Kidney (tissue), 22 donors: Measurements from ENCODE around the gene SART1. TPM values are rescaled to one million over a fixed set of nuclear protein-coding genes. Genes with fewer than 3 reads are reported as not detected.

Experiments
- DNase-seq, 5 donors: peaks; one replicate each; pipeline ENCODE4 v3.0.0-alpha.2; 2013 to 2020
- FAIRE-seq: peaks from 2 replicates; lab custom pipeline; 2012; peaks lifted over from hg19 to GRCh38; lab: Jason Lieb, UNC
- H3K27ac ChIP-seq, 2 donors: one replicate each; pipeline ENCODE4 v1.7.0; 2013; ENCODE audit warnings: low read depth in 2 of 2, low read length in 2 of 2, inconsistent platforms in 1 of 2
- H3K27me3 ChIP-seq: one replicate; pipeline ENCODE4 v1.7.1; 2013; ENCODE audit warnings: low read length, inconsistent platforms; ENCODE audit not compliant: control insufficient read depth, insufficient read depth
- H3K36me3 ChIP-seq, 3 donors: one replicate each; pipeline versions ENCODE4 v1.7.0 to v1.7.1; 2013; ENCODE audit warnings: low read length in 3 of 3, control low read depth in 1 of 3, inconsistent platforms in 1 of 3; ENCODE audit not compliant: insufficient read depth in 3 of 3, control insufficient read depth in 2 of 3
- H3K4me1 ChIP-seq, 3 donors: one replicate each; pipeline versions ENCODE4 v1.7.0 to v1.7.1; 2013; ENCODE audit warnings: low read length in 3 of 3, inconsistent platforms in 1 of 3, low read depth in 1 of 3; ENCODE audit not compliant: control insufficient read depth in 2 of 3, insufficient read depth in 2 of 3
- H3K4me3 ChIP-seq, 3 donors: one replicate each; pipeline versions ENCODE4 v1.7.0 to v1.8.1; 2013; ENCODE audit warnings: low read length in 3 of 3, control low read depth in 1 of 3, inconsistent platforms in 1 of 3
- H3K9ac ChIP-seq, 3 donors: one replicate each; pipeline versions ENCODE4 v1.7.0 to v1.7.1; 2013; ENCODE audit warnings: low read length in 3 of 3, control low read depth in 1 of 3, inconsistent platforms in 1 of 3
- H3K9me3 ChIP-seq, 3 donors: one replicate each; pipeline versions ENCODE4 v1.7.0 to v1.7.1; 2013; ENCODE audit warnings: low read length in 3 of 3, control low read depth in 1 of 3, inconsistent platforms in 1 of 3; ENCODE audit not compliant: control insufficient read depth in 2 of 3, insufficient read depth in 1 of 3
- intact Hi-C: fragments of 100-400 bp; cut with DNase I; formaldehyde crosslinking; loops from one replicate; pipeline ENCODE4 v1.11.1; 2022
- long read RNA-seq, 10 donors: library from polyadenylated mRNA in 1 of 10; unstranded in 1 of 10; transcript quantifications; one replicate each; pipeline ENCODE4 v2.0.0 and lab custom pipeline, GENCODE V29; 2021 to 2026
- polyA plus RNA-seq: library from polyadenylated mRNA; stranded (reverse); fragments of 350-450 nt; fragmentation: Illumina TruSeq; extraction: RNeasy Lipid Tissue Mini Kit (QIAGEN cat#74804); gene quantifications from one replicate; pipeline ENCODE4 v1.2.3, GENCODE V29; 2014; ENCODE audit warnings: low read depth, low replicate concordance; ENCODE audit not compliant: insufficient read depth
- total RNA-seq: library from RNA; stranded (reverse); fragmentation: NEBNext Ultra II Directional; extraction: Animal tissue kit (Norgen Biotek cat#: 25700); gene quantifications from one replicate; pipeline ENCODE4 v1.2.1, GENCODE V29; 2021
- TF ChIP-seq, protein P1 (sequence below): IDR thresholded peaks from 3 replicates; pipeline ENCODE4 v1.5.1; 2012; ENCODE audit warnings: mild to moderate bottlenecking, moderate library complexity, borderline replicate concordance; ENCODE audit not compliant: insufficient read depth; ENCODE audit errors: extremely low read depth
- donor health status: control.
- donor health status: control.
- donor health status: control.
- donor health status: control.
- donor health status: control.
- donor health status: DM: yes; HTN: yes; CAD: no.
- donor health status: Normal renal cell carcinoma (clear cell type).

The SART1 gene, protein sequence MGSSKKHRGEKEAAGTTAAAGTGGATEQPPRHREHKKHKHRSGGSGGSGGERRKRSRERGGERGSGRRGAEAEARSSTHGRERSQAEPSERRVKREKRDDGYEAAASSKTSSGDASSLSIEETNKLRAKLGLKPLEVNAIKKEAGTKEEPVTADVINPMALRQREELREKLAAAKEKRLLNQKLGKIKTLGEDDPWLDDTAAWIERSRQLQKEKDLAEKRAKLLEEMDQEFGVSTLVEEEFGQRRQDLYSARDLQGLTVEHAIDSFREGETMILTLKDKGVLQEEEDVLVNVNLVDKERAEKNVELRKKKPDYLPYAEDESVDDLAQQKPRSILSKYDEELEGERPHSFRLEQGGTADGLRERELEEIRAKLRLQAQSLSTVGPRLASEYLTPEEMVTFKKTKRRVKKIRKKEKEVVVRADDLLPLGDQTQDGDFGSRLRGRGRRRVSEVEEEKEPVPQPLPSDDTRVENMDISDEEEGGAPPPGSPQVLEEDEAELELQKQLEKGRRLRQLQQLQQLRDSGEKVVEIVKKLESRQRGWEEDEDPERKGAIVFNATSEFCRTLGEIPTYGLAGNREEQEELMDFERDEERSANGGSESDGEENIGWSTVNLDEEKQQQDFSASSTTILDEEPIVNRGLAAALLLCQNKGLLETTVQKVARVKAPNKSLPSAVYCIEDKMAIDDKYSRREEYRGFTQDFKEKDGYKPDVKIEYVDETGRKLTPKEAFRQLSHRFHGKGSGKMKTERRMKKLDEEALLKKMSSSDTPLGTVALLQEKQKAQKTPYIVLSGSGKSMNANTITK
- total RNA-seq = 48.6 TPM
- 48.7 TPM for polyA plus RNA-seq
- long read RNA-seq, donor 1, transcript SART1-201 (20 exons, 3,293 nt) = major isoform, 7 of 17 reads
- long read RNA-seq, donor 1, partial matches to known transcripts = 8 of 17 reads
- long read RNA-seq, donor 1, other reads (novel, unspliced or antisense) = 0 of 17 reads
- long read RNA-seq, donor 2, transcript SART1-201 (20 exons, 3,293 nt) = major isoform, 9 of 9 reads
- long read RNA-seq, donor 2, partial matches to known transcripts = 0 of 9 reads
- long read RNA-seq, donor 2, other reads (novel, unspliced or antisense) = 0 of 9 reads
- long read RNA-seq, donor 3, transcript SART1-201 (20 exons, 3,293 nt) = major isoform, 6 of 6 reads
- long read RNA-seq, donor 3, partial matches to known transcripts = 0 of 6 reads
- long read RNA-seq, donor 3, other reads (novel, unspliced or antisense) = 0 of 6 reads
- long read RNA-seq, donor 4, transcript SART1-201 (20 exons, 3,293 nt) = major isoform, 6 of 7 reads
- long read RNA-seq, donor 4, partial matches to known transcripts = 0 of 7 reads
- long read RNA-seq, donor 4, other reads (novel, unspliced or antisense) = 0 of 7 reads
- long read RNA-seq, donor 5 = 0 reads
- long read RNA-seq, donor 6, partial matches to known transcripts = 0 of 1 reads
- long read RNA-seq, donor 6, other reads (novel, unspliced or antisense) = 0 of 1 reads
- long read RNA-seq, donor 7, transcript SART1-201 (20 exons, 3,293 nt) = major isoform, 58 of 79 reads
- long read RNA-seq, donor 7, partial matches to known transcripts = 15 of 79 reads
- long read RNA-seq, donor 7, other reads (novel, unspliced or antisense) = 5 of 79 reads
- long read RNA-seq, donor 8, transcript SART1-201 (20 exons, 3,293 nt) = major isoform, 6 of 6 reads
- long read RNA-seq, donor 8, partial matches to known transcripts = 0 of 6 reads
- long read RNA-seq, donor 8, other reads (novel, unspliced or antisense) = 0 of 6 reads
- long read RNA-seq, donor 9, partial matches to known transcripts = 0 of 1 reads
- long read RNA-seq, donor 9, other reads (novel, unspliced or antisense) = 0 of 1 reads
- long read RNA-seq, donor 10, partial matches to known transcripts = 0 of 6 reads
- long read RNA-seq, donor 10, other reads (novel, unspliced or antisense) = 0 of 6 reads

DNA sequence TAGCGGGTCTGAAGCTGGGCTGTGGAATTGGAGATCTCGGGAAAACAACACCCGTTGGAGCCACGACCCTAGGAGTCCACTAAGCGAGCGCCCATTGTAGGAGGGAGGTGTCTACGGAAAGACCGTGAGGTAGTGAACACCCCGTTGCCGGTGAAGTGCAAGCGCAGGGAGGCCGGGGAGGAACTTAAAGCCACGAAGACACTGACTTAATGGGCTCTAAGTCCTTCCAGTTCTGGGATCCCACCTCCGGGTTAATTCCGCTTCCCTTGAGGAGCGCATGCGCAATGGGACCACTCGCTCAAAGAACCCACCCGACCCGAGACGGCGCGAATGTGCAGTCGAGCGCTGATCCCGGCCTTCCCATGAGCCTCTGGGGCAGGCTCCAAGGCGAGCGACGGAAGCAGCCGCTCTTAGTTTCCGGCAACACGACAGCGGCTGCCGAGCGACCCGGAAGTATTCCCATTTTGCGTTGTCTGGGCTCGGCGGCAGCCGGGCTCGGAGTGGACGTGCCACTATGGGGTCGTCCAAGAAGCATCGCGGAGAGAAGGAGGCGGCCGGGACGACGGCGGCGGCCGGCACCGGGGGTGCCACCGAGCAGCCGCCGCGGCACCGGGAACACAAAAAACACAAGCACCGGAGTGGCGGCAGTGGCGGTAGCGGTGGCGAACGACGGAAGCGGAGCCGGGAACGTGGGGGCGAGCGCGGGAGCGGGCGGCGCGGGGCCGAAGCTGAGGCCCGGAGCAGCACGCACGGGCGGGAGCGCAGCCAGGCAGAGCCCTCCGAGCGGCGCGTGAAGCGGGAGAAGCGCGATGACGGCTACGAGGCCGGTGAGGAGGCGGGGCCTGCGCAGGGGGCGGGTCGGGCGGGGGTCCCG lies at the start of gene SART1:
Gene SART1, plus strand, starts transcription at position 468 of the 874 bp plus-strand sequence. Its CDS starts 47 bp downstream, at position 515.
- Histone ChIP-seq H3K27me3 (no peaks in the 10 kb centered on the region), H3K9ac (peak within 1 kb of the TSS; percentile 74 to 93 (median 92)), H3K4me3 (peak within 1 kb of the TSS; percentile 78 to 97 (median 91)), H3K4me1 (peaks cover 3 to 13% (median 10%) of the 10 kb centered on the region in 3 donors), H3K9me3 (no peaks in the 10 kb centered on the region), H3K36me3 (peaks cover 0 to 17% (median 10%) of the 10 kb centered on the region in 3 donors), H3K27ac (peak within 1 kb of the TSS; percentile 55 to 69)
- peak; percentile 99 to 100 (median 99) for DNase-seq
- intact Hi-C loops = no loop called here
- TF ChIP-seq, protein P1, sequence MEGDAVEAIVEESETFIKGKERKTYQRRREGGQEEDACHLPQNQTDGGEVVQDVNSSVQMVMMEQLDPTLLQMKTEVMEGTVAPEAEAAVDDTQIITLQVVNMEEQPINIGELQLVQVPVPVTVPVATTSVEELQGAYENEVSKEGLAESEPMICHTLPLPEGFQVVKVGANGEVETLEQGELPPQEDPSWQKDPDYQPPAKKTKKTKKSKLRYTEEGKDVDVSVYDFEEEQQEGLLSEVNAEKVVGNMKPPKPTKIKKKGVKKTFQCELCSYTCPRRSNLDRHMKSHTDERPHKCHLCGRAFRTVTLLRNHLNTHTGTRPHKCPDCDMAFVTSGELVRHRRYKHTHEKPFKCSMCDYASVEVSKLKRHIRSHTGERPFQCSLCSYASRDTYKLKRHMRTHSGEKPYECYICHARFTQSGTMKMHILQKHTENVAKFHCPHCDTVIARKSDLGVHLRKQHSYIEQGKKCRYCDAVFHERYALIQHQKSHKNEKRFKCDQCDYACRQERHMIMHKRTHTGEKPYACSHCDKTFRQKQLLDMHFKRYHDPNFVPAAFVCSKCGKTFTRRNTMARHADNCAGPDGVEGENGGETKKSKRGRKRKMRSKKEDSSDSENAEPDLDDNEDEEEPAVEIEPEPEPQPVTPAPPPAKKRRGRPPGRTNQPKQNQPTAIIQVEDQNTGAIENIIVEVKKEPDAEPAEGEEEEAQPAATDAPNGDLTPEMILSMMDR = no peak
- no peak for FAIRE-seq

DNA sequence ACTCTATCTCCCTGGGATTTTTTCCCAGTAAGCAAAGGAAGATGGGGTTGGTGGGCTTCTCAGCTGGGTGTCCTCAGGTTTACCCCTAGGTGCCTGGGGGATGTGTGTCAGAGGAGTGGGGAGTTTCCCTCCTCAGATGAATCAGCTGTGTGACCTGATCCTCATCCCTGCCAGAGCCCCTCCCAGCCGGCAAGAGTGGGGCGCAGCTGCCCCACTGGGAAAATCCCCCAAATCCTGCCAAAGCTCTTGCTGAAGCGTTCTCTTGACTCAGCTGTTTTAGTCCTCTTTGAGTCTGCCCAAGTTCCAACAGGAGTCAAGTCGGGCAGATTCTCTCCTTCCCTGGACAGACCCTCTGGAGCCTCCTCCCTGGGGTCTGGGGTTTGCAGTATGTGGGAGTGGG lies 48.7 kb upstream of the SART1 start:
- Histone ChIP-seq H3K4me1 (peaks cover 0 to 30% (median 14%) of the 10 kb centered on the region in 3 donors), H3K9me3 (no peaks in the 10 kb centered on the region), H3K4me3 (no peak overlapping the region), H3K27ac (no peak overlapping the region), H3K27me3 (no peaks in the 10 kb centered on the region), H3K9ac (no peak overlapping the region), H3K36me3 (no peaks in the 10 kb centered on the region)
- intact Hi-C loops = no loop called here
- DNase-seq (no peak), FAIRE-seq (no peak)
- TF ChIP-seq, protein P1 = no peak
